ENCODE measurements around the gene MFAP4. TPM values are rescaled to one million over a fixed set of nuclear protein-coding genes. Genes with fewer than 3 reads are reported as not detected.

MFAP4 gene
- total RNA-seq, 1 experiment from 2014 or later: not detected

DNA sequence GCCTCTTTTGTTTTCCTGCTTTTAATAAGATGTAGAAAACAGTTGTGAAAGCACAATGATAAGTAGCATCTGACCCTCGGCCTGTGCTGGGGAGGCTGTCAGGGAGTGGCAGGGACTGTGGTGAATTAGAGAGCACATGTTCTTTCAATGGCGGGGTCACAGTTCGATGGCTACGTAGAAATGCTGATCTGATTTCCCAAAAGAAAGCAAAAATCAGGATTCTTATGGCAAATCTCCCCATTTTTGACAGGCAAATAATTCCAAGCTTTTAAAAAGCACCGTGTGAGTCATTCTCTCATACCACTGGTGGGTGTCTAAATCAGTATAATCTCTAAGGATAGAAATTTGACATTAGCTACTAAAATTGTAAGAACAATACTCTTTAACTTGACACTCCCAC, 12.9 kb downstream of the MFAP4 start:
- Histone ChIP-seq H3K27ac (no peak overlapping the region), H3K79me2 (ENCODE audit: low read depth) (peaks cover 17% of the 10 kb centered on the region), H3K36me3 (ENCODE audit: low read depth) (no peaks in the 10 kb centered on the region), H3K4me1 (replicated peaks; ENCODE audit: insufficient read depth) (peaks cover 15% of the 10 kb centered on the region), H2AFZ (no peak overlapping the region), H3K4me3 (no peak overlapping the region), H3K9me3 (ENCODE audit: insufficient read depth, low read depth) (no peaks in the 10 kb centered on the region), H3K4me2 (no peak overlapping the region), H3K27me3 (ENCODE audit: insufficient read depth, low read depth) (no peaks in the 10 kb centered on the region), H3K9me2 (ENCODE audit: insufficient read depth) (no peaks in the 10 kb centered on the region), H4K20me1 (ENCODE audit: insufficient read depth) (no peaks in the 10 kb centered on the region), H3F3A (ENCODE audit: insufficient read depth, low read depth) (peaks cover 16% of the 10 kb centered on the region)
- BruUV-seq (replicated peaks): no TSS peak
- TF ChIP-seq, protein P1, sequence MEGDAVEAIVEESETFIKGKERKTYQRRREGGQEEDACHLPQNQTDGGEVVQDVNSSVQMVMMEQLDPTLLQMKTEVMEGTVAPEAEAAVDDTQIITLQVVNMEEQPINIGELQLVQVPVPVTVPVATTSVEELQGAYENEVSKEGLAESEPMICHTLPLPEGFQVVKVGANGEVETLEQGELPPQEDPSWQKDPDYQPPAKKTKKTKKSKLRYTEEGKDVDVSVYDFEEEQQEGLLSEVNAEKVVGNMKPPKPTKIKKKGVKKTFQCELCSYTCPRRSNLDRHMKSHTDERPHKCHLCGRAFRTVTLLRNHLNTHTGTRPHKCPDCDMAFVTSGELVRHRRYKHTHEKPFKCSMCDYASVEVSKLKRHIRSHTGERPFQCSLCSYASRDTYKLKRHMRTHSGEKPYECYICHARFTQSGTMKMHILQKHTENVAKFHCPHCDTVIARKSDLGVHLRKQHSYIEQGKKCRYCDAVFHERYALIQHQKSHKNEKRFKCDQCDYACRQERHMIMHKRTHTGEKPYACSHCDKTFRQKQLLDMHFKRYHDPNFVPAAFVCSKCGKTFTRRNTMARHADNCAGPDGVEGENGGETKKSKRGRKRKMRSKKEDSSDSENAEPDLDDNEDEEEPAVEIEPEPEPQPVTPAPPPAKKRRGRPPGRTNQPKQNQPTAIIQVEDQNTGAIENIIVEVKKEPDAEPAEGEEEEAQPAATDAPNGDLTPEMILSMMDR (conservative IDR thresholded peaks at IDR 0.05): no peak
- no peak for TF ChIP-seq EZH2 (IDR thresholded peaks at IDR 0.05; ENCODE audit: low read depth)
- ChIA-PET CTCF (interaction anchor here (0.6 kb wide), 1 partner anchor 210 kb away, joined by 4 read pairs; no protein-coding TSS in a partner anchor), POLR2A (ENCODE audit: unreplicated experiment) (interaction anchor here (0.6 kb wide), 1 partner anchor 11 kb away, joined by 6 read pairs; the partner anchor contains the start of gene B9D1)
- intact Hi-C loops (cut with micrococcal nuclease; ENCODE audit: unreplicated experiment): no loop called here
- no peak for DNase-seq

DNA sequence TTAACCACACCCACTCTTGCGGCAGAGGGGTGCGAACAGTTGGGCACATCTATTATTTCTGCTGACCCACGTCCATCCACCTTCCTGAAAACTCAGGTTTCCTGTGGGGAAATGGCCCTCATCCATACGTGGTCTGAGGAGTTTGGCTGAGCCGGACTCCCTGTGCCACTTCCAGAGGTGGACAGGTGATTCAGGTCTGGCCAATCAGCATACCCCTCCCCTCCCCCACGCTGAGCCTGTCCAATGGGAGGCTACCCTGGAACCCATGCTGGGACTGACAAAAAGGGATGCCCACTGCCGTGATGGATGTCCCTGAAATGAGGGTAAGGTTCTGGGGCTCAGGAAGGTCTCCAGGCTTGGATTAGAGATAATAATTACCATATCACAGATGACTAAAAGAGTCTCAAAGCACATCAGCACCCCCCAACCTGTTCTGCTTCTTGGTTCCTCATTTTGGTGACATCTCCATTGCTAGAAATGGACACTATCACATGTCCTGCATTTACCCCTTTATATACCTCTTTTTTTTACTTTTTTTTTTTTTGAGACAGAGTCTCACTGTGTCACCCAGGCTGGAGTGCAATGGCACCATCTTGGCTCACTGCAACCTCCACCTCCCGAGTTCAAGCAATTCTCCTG, 14.0 kb downstream of the MFAP4 start:
- H3K4me3 ChIP-seq: no peak overlapping the region
- ChIA-PET CTCF (no interaction called here), POLR2A (ENCODE audit: unreplicated experiment) (no interaction called here)
- intact Hi-C loops (cut with micrococcal nuclease; ENCODE audit: unreplicated experiment): no loop called here
- no peak overlapping the region for H2AFZ ChIP-seq
- H4K20me1 ChIP-seq (ENCODE audit: insufficient read depth): no peaks in the 10 kb centered on the region
- no peak for TF ChIP-seq EZH2 (IDR thresholded peaks at IDR 0.05; ENCODE audit: low read depth)
- TF ChIP-seq, protein P1 (conservative IDR thresholded peaks at IDR 0.05): no peak
- no peak overlapping the region for H3K27ac ChIP-seq
- no peaks in the 10 kb centered on the region for H3K27me3 ChIP-seq (ENCODE audit: insufficient read depth, low read depth)
- no TSS peak for BruUV-seq (replicated peaks)
- no peaks in the 10 kb centered on the region for H3K36me3 ChIP-seq (ENCODE audit: low read depth)
- no peaks in the 10 kb centered on the region for H3K9me3 ChIP-seq (ENCODE audit: insufficient read depth, low read depth)
- peaks cover 10% of the 10 kb centered on the region; the same call in 1 of the 2 replicates for H3K79me2 ChIP-seq (ENCODE audit: low read depth)
- peaks cover 16% of the 10 kb centered on the region for H3F3A ChIP-seq (ENCODE audit: insufficient read depth, low read depth)
- peaks cover 12% of the 10 kb centered on the region for H3K4me1 ChIP-seq (replicated peaks; ENCODE audit: insufficient read depth)
- H3K4me2 ChIP-seq: no peak overlapping the region
- no peak for DNase-seq
- no peaks in the 10 kb centered on the region for H3K9me2 ChIP-seq (ENCODE audit: insufficient read depth)

DNA sequence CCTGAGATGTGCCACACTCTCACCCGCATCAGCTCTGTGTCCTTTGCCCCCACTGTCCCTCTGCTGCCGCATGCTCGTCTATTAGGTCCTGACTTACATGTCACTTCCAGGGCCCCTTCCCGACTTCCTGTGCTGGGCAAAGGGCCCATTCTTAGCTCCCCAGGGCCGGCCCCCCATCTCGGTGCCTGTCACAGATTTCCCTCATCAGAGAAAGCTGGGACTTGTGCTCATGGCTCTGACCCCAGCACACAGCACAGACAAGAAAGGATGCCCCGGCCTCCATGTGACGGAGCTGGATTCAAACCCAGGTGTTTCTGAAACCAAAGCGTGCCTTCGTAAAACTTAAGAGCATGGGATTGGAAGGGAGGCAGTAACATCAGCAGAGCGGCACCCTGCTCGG, 14.6 kb downstream of the MFAP4 start:
- Histone ChIP-seq H3K4me3 (no peak overlapping the region), H2AFZ (no peak overlapping the region), H3K27me3 (ENCODE audit: insufficient read depth, low read depth) (no peaks in the 10 kb centered on the region), H3K79me2 (ENCODE audit: low read depth) (peaks cover 10% of the 10 kb centered on the region; the same call in 1 of the 2 replicates), H3K9me2 (ENCODE audit: insufficient read depth) (no peaks in the 10 kb centered on the region), H3K4me1 (replicated peaks; ENCODE audit: insufficient read depth) (peaks cover 12% of the 10 kb centered on the region), H3K9me3 (ENCODE audit: insufficient read depth, low read depth) (no peaks in the 10 kb centered on the region), H4K20me1 (ENCODE audit: insufficient read depth) (no peaks in the 10 kb centered on the region), H3K4me2 (no peak overlapping the region), H3K36me3 (ENCODE audit: low read depth) (no peaks in the 10 kb centered on the region), H3K27ac (no peak overlapping the region), H3F3A (ENCODE audit: insufficient read depth, low read depth) (peaks cover 11% of the 10 kb centered on the region)
- ChIA-PET POLR2A (ENCODE audit: unreplicated experiment) (no interaction called here), CTCF (no interaction called here)
- TF ChIP-seq, protein P1 (conservative IDR thresholded peaks at IDR 0.05): no peak
- TF ChIP-seq EZH2 (IDR thresholded peaks at IDR 0.05; ENCODE audit: low read depth): no peak
- DNase-seq: no peak
- intact Hi-C loops (cut with micrococcal nuclease; ENCODE audit: unreplicated experiment): no loop called here
- BruUV-seq (replicated peaks): no TSS peak

Data from PC-9 (cell line).